Retinal pigment epithelial cell (primary cell): ENCODE data around the gene KCNK15.

Experiments used
- DNase-seq: peaks from one replicate; pipeline ENCODE4 v3.0.0-alpha.2; 2010; ENCODE audit warnings: low read depth
- H3K4me3 ChIP-seq: 2 replicates; pipeline ENCODE4 v1.5.1; 2011; ENCODE audit warnings: mild to moderate bottlenecking, low read length, control low read depth, moderate library complexity
- TF ChIP-seq, protein P1 (sequence below): conservative IDR thresholded peaks from 2 replicates; pipeline ENCODE4 v1.5.1; 2011; ENCODE audit warnings: low read depth, low read length, control low read depth, inconsistent platforms

Gene KCNK15

DNA sequence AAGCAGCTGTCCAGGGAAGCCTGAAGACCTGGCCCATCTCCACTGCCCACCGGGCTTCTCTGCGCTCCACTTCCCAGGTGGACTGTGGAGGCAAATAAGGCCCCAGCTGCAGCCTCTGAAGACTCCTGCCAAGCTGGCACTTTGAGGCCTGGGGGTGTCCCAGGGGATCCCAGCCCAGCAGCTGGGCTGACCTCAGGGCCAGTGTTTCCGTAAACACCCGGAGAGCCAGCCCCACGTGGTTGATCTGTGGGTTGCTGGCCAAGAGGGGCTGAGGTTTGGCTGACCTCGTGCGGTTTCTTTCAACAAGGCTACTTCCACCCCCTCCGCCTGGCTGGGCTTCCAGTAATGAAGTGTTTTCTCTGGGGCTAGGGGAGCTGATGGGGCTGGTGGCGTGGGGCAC lies 42.9 kb upstream of the KCNK15 start:
- peak; percentile 71 for DNase-seq
- TF ChIP-seq, protein P1, sequence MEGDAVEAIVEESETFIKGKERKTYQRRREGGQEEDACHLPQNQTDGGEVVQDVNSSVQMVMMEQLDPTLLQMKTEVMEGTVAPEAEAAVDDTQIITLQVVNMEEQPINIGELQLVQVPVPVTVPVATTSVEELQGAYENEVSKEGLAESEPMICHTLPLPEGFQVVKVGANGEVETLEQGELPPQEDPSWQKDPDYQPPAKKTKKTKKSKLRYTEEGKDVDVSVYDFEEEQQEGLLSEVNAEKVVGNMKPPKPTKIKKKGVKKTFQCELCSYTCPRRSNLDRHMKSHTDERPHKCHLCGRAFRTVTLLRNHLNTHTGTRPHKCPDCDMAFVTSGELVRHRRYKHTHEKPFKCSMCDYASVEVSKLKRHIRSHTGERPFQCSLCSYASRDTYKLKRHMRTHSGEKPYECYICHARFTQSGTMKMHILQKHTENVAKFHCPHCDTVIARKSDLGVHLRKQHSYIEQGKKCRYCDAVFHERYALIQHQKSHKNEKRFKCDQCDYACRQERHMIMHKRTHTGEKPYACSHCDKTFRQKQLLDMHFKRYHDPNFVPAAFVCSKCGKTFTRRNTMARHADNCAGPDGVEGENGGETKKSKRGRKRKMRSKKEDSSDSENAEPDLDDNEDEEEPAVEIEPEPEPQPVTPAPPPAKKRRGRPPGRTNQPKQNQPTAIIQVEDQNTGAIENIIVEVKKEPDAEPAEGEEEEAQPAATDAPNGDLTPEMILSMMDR = no peak
- H3K4me3 ChIP-seq = no peak overlapping the region

GRCh38 chr20:44703183-44703925 lies 42.3 kb upstream of the KCNK15 start:
- TF ChIP-seq, protein P1 = no peak
- no peak overlapping the region for H3K4me3 ChIP-seq
- no peak for DNase-seq

- no peak overlapping the region for H3K4me3 ChIP-seq
- no peak for DNase-seq
- TF ChIP-seq, protein P1 = no peak
Observed at GRCh38 chr20:44703956-44704488, 41.6 kb upstream of the KCNK15 start.

GRCh38 chr20:44704551-44704971 lies 41.1 kb upstream of the KCNK15 start:
- TF ChIP-seq, protein P1 = no peak
- H3K4me3 ChIP-seq = no peak overlapping the region
- no peak for DNase-seq

GRCh38 chr20:44705364-44706094 lies 40.1 kb upstream of the KCNK15 start:
- no peak for DNase-seq
- TF ChIP-seq, protein P1 = no peak
- H3K4me3 ChIP-seq = no peak overlapping the region

- TF ChIP-seq, protein P1 = no peak
- H3K4me3 ChIP-seq = no peak overlapping the region
- no peak for DNase-seq
Observed at GRCh38 chr20:44706301-44707017, 39.2 kb upstream of the KCNK15 start.
